Activated CD8-positive, alpha-beta memory T cell treated with anti-CD3 and anti-CD28 coated beads, Interleukin-2, amount 10 ng/mL, durations not matched to agents 7 days and 5 days (primary cell): Measurements from ENCODE around the gene ADAMTS20. TPM values are rescaled to one million over a fixed set of nuclear protein-coding genes. Genes with fewer than 3 reads are reported as not detected.
A peak's percentile ranks its signal among the peaks of the same experiment; 100 is the strongest.
"Not testable (repeated sequence)": the region's sequence is repeated elsewhere in the genome, so short reads cannot be mapped to it uniquely, and the experiment has no call there.

Experiments
- ATAC-seq: fragments of 150-1000 bp; cut with Tn5 transposase; one replicate; pipeline ENCODE4 v1.10.0; 2021; ENCODE audit warnings: moderate library complexity
- CTCF ChIA-PET: fragments of 350-600 bp; sonication (Branson Sonifier 250); formaldehyde crosslinking; loops from one replicate; lab custom pipeline; 2021; ENCODE audit warnings: antibody characterized with exemption; lab: Charles Lee
- DNase-seq: peaks from one replicate; pipeline ENCODE4 v3.0.0-alpha.2; 2020
- H3K27ac Mint-ChIP-seq: one replicate; pipeline ENCODE4 v1.8.0; 2021; ENCODE audit warnings: mild to moderate bottlenecking, mixed read lengths
- H3K27me3 Mint-ChIP-seq: one replicate; pipeline ENCODE4 v1.8.0; 2021; ENCODE audit warnings: mixed read lengths
- H3K36me3 Mint-ChIP-seq: one replicate; pipeline ENCODE4 v1.8.0; 2021; ENCODE audit warnings: mild to moderate bottlenecking, mixed read lengths
- H3K4me1 Mint-ChIP-seq: one replicate; pipeline ENCODE4 v1.8.0; 2021; ENCODE audit warnings: mixed read lengths
- H3K4me3 Mint-ChIP-seq: one replicate; pipeline ENCODE4 v1.8.0; 2021; ENCODE audit warnings: mild to moderate bottlenecking, moderate library complexity, mixed read lengths
- H3K9me3 Mint-ChIP-seq: one replicate; pipeline ENCODE4 v1.8.0; 2022; ENCODE audit warnings: low read depth, mixed read lengths
- total RNA-seq, 2 experiments: library from RNA; stranded (reverse); gene quantifications; one replicate each; pipeline ENCODE4 v1.2.3, GENCODE V29; 2021

The ADAMTS20 gene
- total RNA-seq, 2 experiments from 2014 or later, result not detected

GRCh38 chr12:43550831-43551271, 1.2 kb downstream of the ADAMTS20 start:
- Mint-ChIP-seq H3K27ac (no peak overlapping the region), H3K4me1 (no peaks in the 10 kb centered on the region), H3K9me3 (peaks cover 7% of the 10 kb centered on the region), H3K4me3 (no peak overlapping the region), H3K27me3 (peaks cover 33% of the 10 kb centered on the region), H3K36me3 (no peaks in the 10 kb centered on the region)
- DNase-seq, result no peak
- CTCF ChIA-PET, result no interaction called here
- no peak for ATAC-seq

- DNase-seq (no peak), ATAC-seq (no peak)
- Mint-ChIP-seq H3K4me3 (no peak overlapping the region), H3K27me3 (no peaks in the 10 kb centered on the region), H3K4me1 (no peaks in the 10 kb centered on the region), H3K27ac (no peak overlapping the region), H3K36me3 (no peaks in the 10 kb centered on the region), H3K9me3 (no peaks in the 10 kb centered on the region)
- CTCF ChIA-PET, result no interaction called here
These were observed 7.3 kb downstream of the ADAMTS20 start for GRCh38 chr12:43544703-43545102.

GRCh38 chr12:43540470-43540869, 11.5 kb downstream of the ADAMTS20 start:
- CTCF ChIA-PET, result no interaction called here
- Mint-ChIP-seq H3K36me3 (no peaks in the 10 kb centered on the region), H3K9me3 (peaks cover 2% of the 10 kb centered on the region), H3K27ac (no peak overlapping the region), H3K4me3 (no peak overlapping the region), H3K4me1 (no peaks in the 10 kb centered on the region), H3K27me3 (no peaks in the 10 kb centered on the region)
- no peak for DNase-seq
- no peak for ATAC-seq

GRCh38 chr12:43537675-43538074, 14.3 kb downstream of the ADAMTS20 start:
- DNase-seq, H3K27me3 Mint-ChIP-seq, CTCF ChIA-PET, H3K9me3 Mint-ChIP-seq, H3K27ac Mint-ChIP-seq, H3K4me1 Mint-ChIP-seq, H3K36me3 Mint-ChIP-seq, ATAC-seq, H3K4me3 Mint-ChIP-seq: not testable (repeated sequence)

- no peak overlapping the region for H3K27ac Mint-ChIP-seq
- no peaks in the 10 kb centered on the region for H3K4me1 Mint-ChIP-seq
- no peak for ATAC-seq
- H3K4me3 Mint-ChIP-seq, result no peak overlapping the region
- no peaks in the 10 kb centered on the region for H3K27me3 Mint-ChIP-seq
- no peaks in the 10 kb centered on the region for H3K9me3 Mint-ChIP-seq
- no peaks in the 10 kb centered on the region for H3K36me3 Mint-ChIP-seq
- no peak for DNase-seq
- CTCF ChIA-PET, result no interaction called here
These were observed 36.0 kb downstream of the ADAMTS20 start for GRCh38 chr12:43516045-43516444.

- no peaks in the 10 kb centered on the region for H3K9me3 Mint-ChIP-seq
- DNase-seq (no peak), ATAC-seq (no peak)
- H3K4me3 Mint-ChIP-seq, result no peak overlapping the region
- H3K36me3 Mint-ChIP-seq, result no peaks in the 10 kb centered on the region
- no peaks in the 10 kb centered on the region for H3K4me1 Mint-ChIP-seq
- no peaks in the 10 kb centered on the region for H3K27me3 Mint-ChIP-seq
- CTCF ChIA-PET, result no interaction called here
- H3K27ac Mint-ChIP-seq, result no peak overlapping the region
These were observed 50.3 kb downstream of the ADAMTS20 start for GRCh38 chr12:43501703-43502102.

GRCh38 chr12:43493261-43493797, 58.7 kb downstream of the ADAMTS20 start:
- no peaks in the 10 kb centered on the region for H3K9me3 Mint-ChIP-seq
- CTCF ChIA-PET, result no interaction called here
- no peak overlapping the region for H3K27ac Mint-ChIP-seq
- no peak for DNase-seq
- no peaks in the 10 kb centered on the region for H3K4me1 Mint-ChIP-seq
- no peak overlapping the region for H3K4me3 Mint-ChIP-seq
- no peaks in the 10 kb centered on the region for H3K36me3 Mint-ChIP-seq
- no peaks in the 10 kb centered on the region for H3K27me3 Mint-ChIP-seq
- no peak for ATAC-seq

- no peaks in the 10 kb centered on the region for H3K4me1 Mint-ChIP-seq
- CTCF ChIA-PET, result no interaction called here
- no peak overlapping the region for H3K27ac Mint-ChIP-seq
- no peak overlapping the region for H3K4me3 Mint-ChIP-seq
- no peaks in the 10 kb centered on the region for H3K36me3 Mint-ChIP-seq
- peaks cover 4% of the 10 kb centered on the region for H3K9me3 Mint-ChIP-seq
- H3K27me3 Mint-ChIP-seq, result no peaks in the 10 kb centered on the region
- ATAC-seq (no peak), DNase-seq (no peak)
These were observed 69.5 kb downstream of the ADAMTS20 start for GRCh38 chr12:43482311-43483085.

GRCh38 chr12:43480591-43480990, 71.4 kb downstream of the ADAMTS20 start:
- DNase-seq, result no peak
- H3K36me3 Mint-ChIP-seq, result no peaks in the 10 kb centered on the region
- H3K27ac Mint-ChIP-seq, result no peak overlapping the region
- H3K4me3 Mint-ChIP-seq, result no peak overlapping the region
- no peaks in the 10 kb centered on the region for H3K4me1 Mint-ChIP-seq
- H3K9me3 Mint-ChIP-seq, result peaks cover 3% of the 10 kb centered on the region
- ATAC-seq, result no peak
- CTCF ChIA-PET, result no interaction called here
- no peaks in the 10 kb centered on the region for H3K27me3 Mint-ChIP-seq

GRCh38 chr12:43462741-43463140, 89.3 kb downstream of the ADAMTS20 start:
- Mint-ChIP-seq H3K27ac (no peak overlapping the region), H3K27me3 (no peaks in the 10 kb centered on the region), H3K4me3 (no peak overlapping the region), H3K9me3 (no peaks in the 10 kb centered on the region), H3K36me3 (no peaks in the 10 kb centered on the region), H3K4me1 (no peaks in the 10 kb centered on the region)
- ATAC-seq, result no peak
- CTCF ChIA-PET, result no interaction called here
- no peak for DNase-seq

GRCh38 chr12:43462080-43462479, 89.9 kb downstream of the ADAMTS20 start:
- H3K4me1 Mint-ChIP-seq, result no peaks in the 10 kb centered on the region
- no peak overlapping the region for H3K27ac Mint-ChIP-seq
- no peak for DNase-seq
- H3K27me3 Mint-ChIP-seq, result no peaks in the 10 kb centered on the region
- H3K4me3 Mint-ChIP-seq, result no peak overlapping the region
- no peak for ATAC-seq
- CTCF ChIA-PET, result interaction anchor here (0.7 kb wide), 1 partner anchor 420 kb away, joined by 3 read pairs; no protein-coding TSS in a partner anchor
- no peaks in the 10 kb centered on the region for H3K36me3 Mint-ChIP-seq
- peaks cover 2% of the 10 kb centered on the region for H3K9me3 Mint-ChIP-seq

- Mint-ChIP-seq H3K27me3 (no peaks in the 10 kb centered on the region), H3K9me3 (peaks cover 10% of the 10 kb centered on the region), H3K4me1 (no peaks in the 10 kb centered on the region), H3K36me3 (no peaks in the 10 kb centered on the region), H3K27ac (no peak overlapping the region), H3K4me3 (no peak overlapping the region)
- DNase-seq (no peak), ATAC-seq (no peak)
- CTCF ChIA-PET, result no interaction called here
These were observed 92.7 kb downstream of the ADAMTS20 start for GRCh38 chr12:43459285-43459684.

- H3K4me1 Mint-ChIP-seq, result no peaks in the 10 kb centered on the region
- H3K36me3 Mint-ChIP-seq, result no peaks in the 10 kb centered on the region
- DNase-seq, result no peak
- CTCF ChIA-PET, result no interaction called here
- H3K4me3 Mint-ChIP-seq, result no peak overlapping the region
- no peaks in the 10 kb centered on the region for H3K27me3 Mint-ChIP-seq
- ATAC-seq, result no peak
- H3K27ac Mint-ChIP-seq, result no peak overlapping the region
- peaks cover 10% of the 10 kb centered on the region for H3K9me3 Mint-ChIP-seq
These were observed 98.2 kb downstream of the ADAMTS20 start for GRCh38 chr12:43453761-43454160.

- Mint-ChIP-seq H3K4me1 (peaks cover 2% of the 10 kb centered on the region), H3K9me3 (no peaks in the 10 kb centered on the region)
- peak; percentile 55 for DNase-seq
These were observed 107.0 kb downstream of the ADAMTS20 start for GRCh38 chr12:43444940-43445564.

More at GRCh38 chr12:43444940-43445564, 107.0 kb downstream of the ADAMTS20 start:
- H3K36me3 Mint-ChIP-seq, result no peaks in the 10 kb centered on the region
- H3K27ac Mint-ChIP-seq, result no peak overlapping the region
- H3K4me3 Mint-ChIP-seq, result no peak overlapping the region
- no peaks in the 10 kb centered on the region for H3K27me3 Mint-ChIP-seq
- no peak for ATAC-seq
- CTCF ChIA-PET, result interaction anchor here (2.3 to 2.8 kb wide), 2 partner anchors 437 to 439 kb away, joined by 5 to 26 read pairs; no protein-coding TSS in a partner anchor
